Measurements from ENCODE around the gene MYOD1.

The MYOD1 gene

DNA sequence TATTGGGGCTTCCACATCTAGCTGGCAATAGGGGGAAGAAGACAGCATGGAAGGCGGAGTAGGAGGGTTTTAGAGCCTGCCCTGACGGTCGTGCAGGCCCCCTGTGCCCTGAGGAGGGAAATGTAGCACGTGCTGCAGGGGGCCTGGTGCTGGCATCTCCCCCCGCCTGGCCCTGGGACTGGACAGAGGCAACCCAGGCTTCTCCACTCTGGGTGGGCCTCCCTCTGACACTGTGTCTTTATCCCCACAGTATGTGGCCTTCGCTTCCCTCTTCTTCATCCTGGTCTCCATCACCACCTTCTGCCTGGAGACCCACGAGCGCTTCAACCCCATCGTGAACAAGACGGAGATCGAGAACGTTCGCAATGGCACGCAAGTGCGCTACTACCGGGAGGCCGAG is 52.0 kb downstream of the MYOD1 start:
- no peak for DNase-seq (ENCODE audit: low read depth)
